Trophoblast cell (in vitro differentiated cells and primary cell): ENCODE results near the gene COL23A1.

Experiments
- DNase-seq, 2 donors: peaks; one replicate each; pipeline ENCODE4 v3.0.0-alpha.2; 2016
- H2AFZ ChIP-seq: 2 replicates; pipeline ENCODE4 v1.6.1; 2013; ENCODE audit warnings: low read length, moderate library complexity, mild to moderate bottlenecking; ENCODE audit not compliant: insufficient read depth, poor library complexity
- H2AK5ac ChIP-seq: 2 replicates; pipeline ENCODE4 v1.6.1; 2013; ENCODE audit warnings: mild to moderate bottlenecking, low read length
- H2BK120ac ChIP-seq: 2 replicates; pipeline ENCODE4 v1.6.1; 2013; ENCODE audit warnings: low read length, mild to moderate bottlenecking, moderate library complexity; ENCODE audit not compliant: insufficient read depth, poor library complexity
- H2BK12ac ChIP-seq: 2 replicates; pipeline ENCODE4 v1.6.1; 2013; ENCODE audit warnings: mild to moderate bottlenecking, low read length, moderate library complexity
- H2BK5ac ChIP-seq: 2 replicates; pipeline ENCODE4 v1.6.1; 2013; ENCODE audit warnings: low read length, low read depth, moderate library complexity, mild to moderate bottlenecking; ENCODE audit not compliant: poor library complexity
- H3K14ac ChIP-seq: 2 replicates; pipeline ENCODE4 v1.6.1; 2013; ENCODE audit warnings: mild to moderate bottlenecking, low read length
- H3K18ac ChIP-seq: 2 replicates; pipeline ENCODE4 v1.6.1; 2013; ENCODE audit warnings: mild to moderate bottlenecking, low read length
- H3K23ac ChIP-seq: 2 replicates; pipeline ENCODE4 v1.6.1; 2013; ENCODE audit warnings: low read length
- H3K27ac ChIP-seq: 2 replicates; pipeline ENCODE4 v1.5.1; 2013; ENCODE audit warnings: low read depth, mild to moderate bottlenecking, inconsistent platforms, low read length, moderate library complexity
- H3K27me3 ChIP-seq: 2 replicates; pipeline ENCODE4 v1.6.1; 2013; ENCODE audit warnings: inconsistent platforms, mild to moderate bottlenecking, low read length, moderate library complexity; ENCODE audit not compliant: insufficient read depth
- H3K36me3 ChIP-seq, 2 experiments: 1 replicate in 1 of 2; 2 replicates in 1 of 2; pipeline ENCODE4 v1.6.1; 2013; ENCODE audit warnings: low read length in 2 of 2, mild to moderate bottlenecking in 2 of 2, moderate library complexity in 1 of 2; ENCODE audit not compliant: insufficient read depth in 2 of 2, control insufficient read depth in 1 of 2
- H3K4ac ChIP-seq: 2 replicates; pipeline ENCODE4 v1.6.1; 2013; ENCODE audit warnings: low read depth, mild to moderate bottlenecking, low read length, moderate library complexity
- H3K4me1 ChIP-seq, 2 experiments: 1 replicate in 1 of 2; 2 replicates in 1 of 2; pipeline ENCODE4 v1.6.1; 2013; ENCODE audit warnings: low read length in 2 of 2, mild to moderate bottlenecking in 2 of 2, moderate library complexity in 1 of 2; ENCODE audit not compliant: insufficient read depth in 2 of 2, control insufficient read depth in 1 of 2
- H3K4me2 ChIP-seq: 2 replicates; pipeline ENCODE4 v1.6.1; 2013; ENCODE audit warnings: inconsistent platforms, mild to moderate bottlenecking, low read length, moderate library complexity
- H3K4me3 ChIP-seq: 2 replicates; pipeline ENCODE4 v1.5.1; 2013; ENCODE audit warnings: mild to moderate bottlenecking, low read depth, low read length, inconsistent platforms
- H3K79me1 ChIP-seq: one replicate; pipeline ENCODE4 v1.6.1; 2013; ENCODE audit warnings: low read length
- H3K79me2 ChIP-seq: 2 replicates; pipeline ENCODE4 v1.6.1; 2013; ENCODE audit warnings: low read length, mild to moderate bottlenecking; ENCODE audit not compliant: control insufficient read depth, insufficient read depth, poor library complexity
- H3K9ac ChIP-seq: 2 replicates; pipeline ENCODE4 v1.6.1; 2013; ENCODE audit warnings: mild to moderate bottlenecking, low read length
- H3K9me3 ChIP-seq: 2 replicates; pipeline ENCODE4 v1.6.1; 2013; ENCODE audit warnings: low read depth, mild to moderate bottlenecking, control low read depth, inconsistent platforms, low read length; ENCODE audit not compliant: insufficient read depth
- H4K12ac ChIP-seq: 2 replicates; pipeline ENCODE4 v1.6.1; 2013; ENCODE audit warnings: low read depth, mild to moderate bottlenecking, low read length, moderate library complexity
- H4K8ac ChIP-seq: 2 replicates; pipeline ENCODE4 v1.6.1; 2013; ENCODE audit warnings: low read depth, mild to moderate bottlenecking, low read length, moderate library complexity
- H4K91ac ChIP-seq: one replicate; pipeline ENCODE4 v1.6.1; 2013; ENCODE audit warnings: low read depth, mild to moderate bottlenecking, low read length, moderate library complexity
- WGBS: extraction: QIAGEN DNeasy Blood & Tissue Kit; methylation state at CpG from one replicate; pipeline ENCODE4 v1.1.7; 2013; ENCODE audit warnings: missing lambda C conversion rate; ENCODE audit not compliant: insufficient read length, insufficient coverage; ENCODE audit errors: extremely low coverage; 5-methylcytosine and 5-hydroxymethylcytosine counted together

Gene COL23A1

GRCh38 chr5:178277346-178277745 lies 312.8 kb downstream of the COL23A1 start:
- no peak overlapping the region for H2BK120ac ChIP-seq
- no peaks in the 10 kb centered on the region for H3K27me3 ChIP-seq
- H3K18ac ChIP-seq = no peak overlapping the region
- no peaks in the 10 kb centered on the region for H3K36me3 ChIP-seq
- H3K4me3 ChIP-seq = no peak overlapping the region
- H3K9me3 ChIP-seq = peaks cover 17% of the 10 kb centered on the region
- H2AFZ ChIP-seq = no peak overlapping the region
- no peak overlapping the region for H3K4me2 ChIP-seq
- no peaks in the 10 kb centered on the region for H3K79me2 ChIP-seq
- H3K9ac ChIP-seq = no peak overlapping the region
- no peak overlapping the region for H3K14ac ChIP-seq
- DNase-seq = no peak
- H4K8ac ChIP-seq = no peak overlapping the region
- H3K4ac ChIP-seq = no peak overlapping the region
- H2AK5ac ChIP-seq = no peak overlapping the region
- no peak overlapping the region for H4K12ac ChIP-seq
- H2BK12ac ChIP-seq = no peak overlapping the region
- H3K79me1 ChIP-seq = no peaks in the 10 kb centered on the region
- no peak overlapping the region for H2BK5ac ChIP-seq
- H3K27ac ChIP-seq = no peak overlapping the region
- no peak overlapping the region for H3K23ac ChIP-seq
- peaks cover 0 to 6% of the 10 kb centered on the region in 2 experiments for H3K4me1 ChIP-seq
- no CpG with 5 or more reads among the region's 9 CpGs for WGBS
- no peak overlapping the region for H4K91ac ChIP-seq

GRCh38 chr5:178274781-178275537 lies 315.2 kb downstream of the COL23A1 start:
- Histone ChIP-seq H2BK12ac (no peak overlapping the region), H3K4ac (no peak overlapping the region), H3K9ac (no peak overlapping the region)

GRCh38 chr5:178273665-178274541 lies 316.3 kb downstream of the COL23A1 start:
- H3K4me2 ChIP-seq = no peak overlapping the region
- no peak overlapping the region for H3K18ac ChIP-seq
- H4K8ac ChIP-seq = no peak overlapping the region
- H3K9ac ChIP-seq = no peak overlapping the region
- no peak overlapping the region for H2AFZ ChIP-seq
- no peak overlapping the region for H3K4me3 ChIP-seq
- H3K27me3 ChIP-seq = no peaks in the 10 kb centered on the region
- no CpG with 5 or more reads among the region's 14 CpGs for WGBS
- H4K91ac ChIP-seq = no peak overlapping the region
- no peak overlapping the region for H2BK12ac ChIP-seq
- no peak overlapping the region for H2BK5ac ChIP-seq
- no peak overlapping the region for H3K23ac ChIP-seq
- H3K14ac ChIP-seq = no peak overlapping the region
- H4K12ac ChIP-seq = no peak overlapping the region
- H3K36me3 ChIP-seq = no peaks in the 10 kb centered on the region
- no peak overlapping the region for H3K27ac ChIP-seq
- H3K4ac ChIP-seq = no peak overlapping the region
- H3K9me3 ChIP-seq = peaks cover 17% of the 10 kb centered on the region
- no peaks in the 10 kb centered on the region for H3K79me2 ChIP-seq
- no peak overlapping the region for H2AK5ac ChIP-seq
- H3K4me1 ChIP-seq = peaks cover 0 to 6% of the 10 kb centered on the region in 2 experiments
- DNase-seq = peak; percentile 24 to 60
- no peaks in the 10 kb centered on the region for H3K79me1 ChIP-seq
- no peak overlapping the region for H2BK120ac ChIP-seq

More at GRCh38 chr5:178274781-178275537, 315.2 kb downstream of the COL23A1 start:
- H3K18ac ChIP-seq = no peak overlapping the region
- H3K79me1 ChIP-seq = no peaks in the 10 kb centered on the region
- no CpG with 5 or more reads among the region's 20 CpGs for WGBS
- H3K23ac ChIP-seq = no peak overlapping the region
- no peak overlapping the region for H3K27ac ChIP-seq
- H2BK120ac ChIP-seq = no peak overlapping the region
- H3K14ac ChIP-seq = no peak overlapping the region
- H4K8ac ChIP-seq = no peak overlapping the region
- H2BK5ac ChIP-seq = no peak overlapping the region
- no peak overlapping the region for H2AK5ac ChIP-seq
- peaks cover 0 to 6% of the 10 kb centered on the region in 2 experiments for H3K4me1 ChIP-seq
- no peak overlapping the region for H3K4me2 ChIP-seq
- H3K27me3 ChIP-seq = no peaks in the 10 kb centered on the region
- no peaks in the 10 kb centered on the region for H3K79me2 ChIP-seq
- no peaks in the 10 kb centered on the region for H3K36me3 ChIP-seq
- no peak overlapping the region for H2AFZ ChIP-seq
- peaks cover 17% of the 10 kb centered on the region for H3K9me3 ChIP-seq
- H4K12ac ChIP-seq = no peak overlapping the region
- no peak overlapping the region for H4K91ac ChIP-seq
- DNase-seq = no peak
- no peak overlapping the region for H3K4me3 ChIP-seq

- Histone ChIP-seq H3K4me1 (peaks cover 0 to 4% of the 10 kb centered on the region in 2 experiments), H3K14ac (no peak overlapping the region), H3K27ac (no peak overlapping the region), H3K9ac (no peak overlapping the region), H3K79me2 (no peaks in the 10 kb centered on the region), H2AK5ac (no peak overlapping the region), H3K4ac (no peak overlapping the region), H4K91ac (no peak overlapping the region), H3K36me3 (no peaks in the 10 kb centered on the region), H4K12ac (no peak overlapping the region), H3K27me3 (no peaks in the 10 kb centered on the region), H3K4me2 (no peak overlapping the region), H2BK120ac (no peak overlapping the region), H2BK12ac (no peak overlapping the region), H2BK5ac (no peak overlapping the region), H3K18ac (no peak overlapping the region), H3K79me1 (no peaks in the 10 kb centered on the region), H3K9me3 (peaks cover 12% of the 10 kb centered on the region), H3K4me3 (no peak overlapping the region), H4K8ac (no peak overlapping the region), H3K23ac (no peak overlapping the region), H2AFZ (no peak overlapping the region)
- DNase-seq = no peak
- WGBS = no CpG with 5 or more reads among the region's 15 CpGs
Measured at GRCh38 chr5:178273041-178273440, 317.2 kb downstream of the COL23A1 start.
